Activated CD4-positive, alpha-beta T cell treated with anti-CD3 and anti-CD28 coated beads for 36 hours (primary cell): ENCODE measurements around the gene KIF24. TPM values are rescaled to one million over a fixed set of nuclear protein-coding genes. Genes with fewer than 3 reads are reported as not detected.
"Not testable (repeated sequence)": the region's sequence is repeated elsewhere in the genome, so short reads cannot be mapped to it uniquely, and the experiment has no call there.

ENCODE experiments used
- ATAC-seq: fragments of 200-7000 bp; cut with Tn5 transposase; one replicate; pipeline ENCODE4 v1.10.0; 2021; ENCODE audit warnings: mild to moderate bottlenecking, moderate library complexity
- CTCF ChIA-PET: fragments of 350-600 bp; sonication (Branson Sonifier 250); formaldehyde crosslinking; loops from one replicate; lab custom pipeline; 2021; ENCODE audit warnings: antibody characterized with exemption; lab: Charles Lee
- POLR2A ChIA-PET: fragments of 350-600 bp; sonication (Branson Sonifier 250); formaldehyde crosslinking; loops from one replicate; lab custom pipeline; 2021; ENCODE audit warnings: antibody characterized with exemption, inconsistent platforms; lab: Charles Lee
- DNase-seq: peaks from one replicate; pipeline ENCODE4 v3.0.0-alpha.2; 2020
- H3K27ac Mint-ChIP-seq: one replicate; pipeline ENCODE4 v1.8.0; 2021; ENCODE audit warnings: mixed read lengths
- H3K27me3 Mint-ChIP-seq: one replicate; pipeline ENCODE4 v1.8.0; 2021; ENCODE audit warnings: mixed read lengths
- H3K36me3 Mint-ChIP-seq: one replicate; pipeline ENCODE4 v1.8.0; 2021; ENCODE audit warnings: low read depth, mixed read lengths
- H3K4me1 Mint-ChIP-seq: one replicate; pipeline ENCODE4 v1.8.0; 2021; ENCODE audit warnings: mixed read lengths
- H3K4me3 Mint-ChIP-seq: one replicate; pipeline ENCODE4 v1.8.0; 2021; ENCODE audit warnings: mild to moderate bottlenecking, moderate library complexity, mixed read lengths
- H3K9me3 Mint-ChIP-seq: one replicate; pipeline ENCODE4 v1.8.0; 2021; ENCODE audit warnings: low read depth, mixed read lengths
- intact Hi-C, 2 experiments: fragments of 100-400 bp; cut with DNase I in 1 of 2; cut with micrococcal nuclease in 1 of 2; formaldehyde crosslinking; loops; one replicate each; pipeline versions ENCODE4 v1.14.2 to v1.15.1; 2022 to 2024; cut with DNase I, micrococcal nuclease
- total RNA-seq, 2 experiments: library from RNA; stranded (reverse); gene quantifications; one replicate each; pipeline ENCODE4 v1.2.3, GENCODE V29; 2021

Gene KIF24
- total RNA-seq, 2 experiments from 2014 or later: 5.9 to 7.7 TPM

DNA sequence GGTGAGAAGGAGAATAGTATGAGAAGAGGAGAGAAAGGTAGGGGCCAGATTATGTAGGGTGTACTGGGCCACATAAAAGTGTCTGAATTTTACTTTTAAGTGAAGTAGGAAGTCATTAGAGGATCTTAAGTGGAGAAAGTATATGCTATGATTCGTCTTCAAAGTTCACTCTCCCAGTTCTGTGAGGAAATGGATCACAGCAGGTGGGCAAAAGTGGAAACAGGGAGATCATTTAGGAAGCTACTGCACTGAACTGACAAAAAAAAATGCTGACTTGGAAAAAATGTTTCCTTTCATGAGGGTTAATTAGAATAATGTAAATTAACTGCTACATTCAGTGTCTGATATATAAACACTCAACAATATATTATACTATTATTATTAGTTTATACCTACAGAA lies 2.4 kb downstream of the KIF24 start:
- Mint-ChIP-seq H3K27me3 (no peaks in the 10 kb centered on the region), H3K27ac (no peak overlapping the region), H3K4me3 (no peak overlapping the region), H3K9me3 (no peaks in the 10 kb centered on the region), H3K36me3 (no peaks in the 10 kb centered on the region), H3K4me1 (peaks cover 23% of the 10 kb centered on the region)
- DNase-seq (no peak), ATAC-seq (no peak)
- POLR2A ChIA-PET: no interaction called here
- intact Hi-C loops: loop anchor here in 1 of 2 experiments (5.0 kb wide), 1 partner anchor 1064 kb away; the partner anchor contains the start of gene BAG1
- CTCF ChIA-PET: no interaction called here

DNA sequence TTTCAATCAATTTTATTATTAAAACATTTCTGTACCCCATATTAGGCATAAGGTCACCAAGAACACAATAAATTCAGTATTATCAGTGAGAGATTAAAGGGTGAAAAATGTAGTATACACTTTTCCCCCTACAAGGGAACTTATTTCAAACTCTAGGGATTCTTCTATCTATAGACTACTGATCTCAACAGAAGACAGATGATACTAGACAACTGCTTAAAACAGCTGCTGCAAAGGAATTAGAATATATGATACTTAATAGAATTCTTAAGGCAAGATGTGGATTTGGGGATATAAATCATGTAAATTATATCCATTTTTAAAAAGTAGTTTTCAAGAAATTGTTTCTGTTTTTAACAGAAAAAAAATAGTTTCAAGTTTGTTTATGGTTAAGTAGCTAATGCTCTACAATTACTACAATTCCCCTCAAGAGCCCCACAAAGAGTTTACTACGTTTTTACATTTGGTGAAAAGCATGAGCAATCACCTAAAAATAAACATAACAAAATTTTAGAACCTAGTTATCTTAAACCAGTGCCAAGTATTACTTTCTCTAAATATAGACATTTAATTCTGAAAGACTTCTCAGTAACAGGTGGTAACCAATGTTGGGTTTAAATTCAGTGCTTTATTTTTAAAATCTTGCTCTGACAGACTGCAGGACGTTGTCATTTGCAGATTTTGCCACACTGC lies 6.0 kb downstream of the KIF24 start:
- ATAC-seq: no peak
- intact Hi-C loops: no loop called here
- no peak for DNase-seq
- Mint-ChIP-seq H3K4me1 (peaks cover 10% of the 10 kb centered on the region), H3K27ac (no peak overlapping the region), H3K4me3 (no peak overlapping the region), H3K27me3 (no peaks in the 10 kb centered on the region), H3K36me3 (no peaks in the 10 kb centered on the region), H3K9me3 (no peaks in the 10 kb centered on the region)
- ChIA-PET POLR2A (no interaction called here), CTCF (interaction anchor here (0.5 to 0.6 kb wide), 2 partner anchors 127 to 1584 kb away, joined by 3 read pairs; no protein-coding TSS in a partner anchor)

GRCh38 chr9:34321451-34321850 lies 7.6 kb downstream of the KIF24 start:
- no peak overlapping the region for H3K4me3 Mint-ChIP-seq
- H3K27ac Mint-ChIP-seq: no peak overlapping the region
- H3K4me1 Mint-ChIP-seq: peaks cover 2% of the 10 kb centered on the region
- POLR2A ChIA-PET: interaction anchor here (0.6 kb wide), 1 partner anchor 158 kb away, joined by 4 read pairs; no protein-coding TSS in a partner anchor
- no peaks in the 10 kb centered on the region for H3K27me3 Mint-ChIP-seq
- ATAC-seq (no peak), DNase-seq (no peak)
- no peaks in the 10 kb centered on the region for H3K9me3 Mint-ChIP-seq
- CTCF ChIA-PET: interaction anchor here (1.0 kb wide), 1 partner anchor 83 kb away, joined by 3 read pairs; no protein-coding TSS in a partner anchor
- intact Hi-C loops: no loop called here
- H3K36me3 Mint-ChIP-seq: no peaks in the 10 kb centered on the region

- Mint-ChIP-seq H3K36me3 (no peaks in the 10 kb centered on the region), H3K4me3 (no peak overlapping the region), H3K4me1 (no peaks in the 10 kb centered on the region), H3K27ac (no peak overlapping the region), H3K9me3 (no peaks in the 10 kb centered on the region), H3K27me3 (no peaks in the 10 kb centered on the region)
- CTCF ChIA-PET: interaction anchor here (1.3 kb wide), 1 partner anchor 31 kb away, joined by 4 read pairs; no protein-coding TSS in a partner anchor
- POLR2A ChIA-PET: no interaction called here
- intact Hi-C loops: no loop called here
- ATAC-seq: no peak
- no peak for DNase-seq
Observed at GRCh38 chr9:34318163-34318790, 10.8 kb downstream of the KIF24 start.

GRCh38 chr9:34317436-34317835 lies 11.6 kb downstream of the KIF24 start:
- Mint-ChIP-seq H3K4me1 (no peaks in the 10 kb centered on the region), H3K27ac (no peak overlapping the region), H3K9me3 (no peaks in the 10 kb centered on the region), H3K36me3 (no peaks in the 10 kb centered on the region), H3K4me3 (no peak overlapping the region), H3K27me3 (no peaks in the 10 kb centered on the region)
- CTCF ChIA-PET: no interaction called here
- intact Hi-C loops: no loop called here
- DNase-seq (no peak), ATAC-seq (no peak)
- POLR2A ChIA-PET: no interaction called here

- Mint-ChIP-seq H3K27ac (no peak overlapping the region), H3K4me3 (no peak overlapping the region), H3K9me3 (no peaks in the 10 kb centered on the region), H3K27me3 (no peaks in the 10 kb centered on the region), H3K4me1 (no peaks in the 10 kb centered on the region), H3K36me3 (no peaks in the 10 kb centered on the region)
- ATAC-seq (no peak), DNase-seq (no peak)
- ChIA-PET POLR2A (no interaction called here), CTCF (interaction anchor here (0.6 to 0.7 kb wide), 2 partner anchors 59 to 71 kb away, joined by 3 to 4 read pairs; no protein-coding TSS in a partner anchor)
- intact Hi-C loops: no loop called here
Observed at GRCh38 chr9:34311499-34312185, 17.4 kb downstream of the KIF24 start.

GRCh38 chr9:34310215-34310614 lies 18.9 kb downstream of the KIF24 start:
- intact Hi-C loops: no loop called here
- Mint-ChIP-seq H3K9me3 (no peaks in the 10 kb centered on the region), H3K27ac (no peak overlapping the region), H3K27me3 (no peaks in the 10 kb centered on the region), H3K4me1 (no peaks in the 10 kb centered on the region), H3K36me3 (no peaks in the 10 kb centered on the region), H3K4me3 (no peak overlapping the region)
- CTCF ChIA-PET: interaction anchor here (0.5 kb wide), 1 partner anchor 10 kb away, joined by 3 read pairs; no protein-coding TSS in a partner anchor
- POLR2A ChIA-PET: no interaction called here
- ATAC-seq: no peak
- no peak for DNase-seq

DNA sequence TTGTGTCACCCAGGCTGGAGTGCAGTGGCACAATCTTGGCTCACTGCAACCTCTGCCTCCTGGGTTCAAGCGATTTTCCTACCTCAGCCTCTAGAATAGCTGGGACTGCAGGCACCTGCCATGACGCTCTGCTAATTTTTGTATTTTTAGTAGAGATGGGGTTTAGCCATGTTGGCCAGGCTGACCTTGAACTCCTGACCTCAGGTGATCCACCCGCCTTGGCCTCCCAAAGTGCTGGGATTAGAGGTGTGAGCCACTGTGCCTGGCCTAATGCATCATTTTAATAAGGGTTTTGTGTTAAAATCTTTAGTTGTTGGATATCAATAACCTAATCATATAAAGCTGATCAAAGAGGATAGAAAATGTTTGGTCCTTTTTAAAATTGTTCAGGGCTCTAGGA lies 20.8 kb downstream of the KIF24 start:
- CTCF ChIA-PET, POLR2A ChIA-PET, intact Hi-C loops, ATAC-seq, H3K4me1 Mint-ChIP-seq, H3K27me3 Mint-ChIP-seq, DNase-seq, H3K4me3 Mint-ChIP-seq, H3K27ac Mint-ChIP-seq, H3K36me3 Mint-ChIP-seq, H3K9me3 Mint-ChIP-seq: not testable (repeated sequence)

DNA sequence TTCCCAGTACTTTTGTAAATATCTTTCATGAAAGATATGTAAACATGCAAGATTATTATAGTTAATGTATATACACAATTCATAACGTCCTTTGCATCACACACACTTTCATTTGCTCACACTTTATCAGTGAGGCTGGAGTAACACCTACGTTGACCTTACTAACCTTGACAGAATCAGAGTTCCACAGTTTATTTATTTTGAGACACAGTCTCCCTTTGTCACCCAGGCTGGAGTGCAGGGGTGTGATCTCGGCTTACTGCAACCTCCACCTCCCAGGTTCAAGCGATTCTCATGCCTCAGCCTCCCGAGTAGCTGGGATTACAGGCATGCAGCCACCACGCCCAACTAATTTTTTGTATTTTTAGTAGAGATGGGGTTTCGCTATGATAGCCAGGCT lies 28.0 kb downstream of the KIF24 start:
- H3K27ac Mint-ChIP-seq, H3K27me3 Mint-ChIP-seq, DNase-seq, H3K4me3 Mint-ChIP-seq, POLR2A ChIA-PET, intact Hi-C loops, CTCF ChIA-PET, H3K36me3 Mint-ChIP-seq, ATAC-seq, H3K4me1 Mint-ChIP-seq, H3K9me3 Mint-ChIP-seq: not testable (repeated sequence)

DNA sequence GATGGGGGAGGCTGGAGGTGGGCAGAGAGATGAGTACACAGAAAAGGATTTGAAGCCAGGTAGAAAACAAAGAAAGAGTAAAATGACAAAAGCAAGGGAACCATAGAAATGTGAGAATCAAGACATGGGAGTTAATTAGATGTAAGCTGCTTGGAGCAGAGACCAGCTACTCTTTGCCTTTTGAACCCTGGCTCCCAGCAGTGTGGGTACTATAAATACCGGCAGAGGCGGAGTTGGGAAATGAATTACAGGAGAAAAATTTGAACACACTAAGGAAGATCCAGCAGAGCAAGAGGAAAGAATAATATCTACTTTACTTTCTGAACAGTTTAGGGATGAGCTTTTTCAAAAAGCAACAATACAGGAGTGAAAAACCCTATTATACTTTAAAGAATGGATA lies 36.5 kb downstream of the KIF24 start:
- ChIA-PET CTCF (interaction anchor here (0.6 to 1.2 kb wide), 4 partner anchors 40 to 332 kb away, joined by 3 read pairs; no protein-coding TSS in a partner anchor), POLR2A (no interaction called here)
- Mint-ChIP-seq H3K9me3 (no peaks in the 10 kb centered on the region), H3K4me3 (no peak overlapping the region), H3K4me1 (no peaks in the 10 kb centered on the region), H3K27ac (no peak overlapping the region), H3K36me3 (no peaks in the 10 kb centered on the region), H3K27me3 (no peaks in the 10 kb centered on the region)
- intact Hi-C loops: no loop called here
- ATAC-seq (no peak), DNase-seq (no peak)

- CTCF ChIA-PET: no interaction called here
- Mint-ChIP-seq H3K9me3 (no peaks in the 10 kb centered on the region), H3K27me3 (no peaks in the 10 kb centered on the region), H3K4me1 (no peaks in the 10 kb centered on the region), H3K36me3 (peaks cover 3% of the 10 kb centered on the region), H3K27ac (no peak overlapping the region), H3K4me3 (no peak overlapping the region)
- intact Hi-C loops: no loop called here
- POLR2A ChIA-PET: no interaction called here
- ATAC-seq: no peak
- DNase-seq: no peak
Observed at GRCh38 chr9:34291423-34291822, 37.6 kb downstream of the KIF24 start.
